ENCODE data around the gene MAP3K3.
"Not testable (repeated sequence)": the region's sequence is repeated elsewhere in the genome, so short reads cannot be mapped to it uniquely, and the experiment has no call there.

Gene MAP3K3

DNA sequence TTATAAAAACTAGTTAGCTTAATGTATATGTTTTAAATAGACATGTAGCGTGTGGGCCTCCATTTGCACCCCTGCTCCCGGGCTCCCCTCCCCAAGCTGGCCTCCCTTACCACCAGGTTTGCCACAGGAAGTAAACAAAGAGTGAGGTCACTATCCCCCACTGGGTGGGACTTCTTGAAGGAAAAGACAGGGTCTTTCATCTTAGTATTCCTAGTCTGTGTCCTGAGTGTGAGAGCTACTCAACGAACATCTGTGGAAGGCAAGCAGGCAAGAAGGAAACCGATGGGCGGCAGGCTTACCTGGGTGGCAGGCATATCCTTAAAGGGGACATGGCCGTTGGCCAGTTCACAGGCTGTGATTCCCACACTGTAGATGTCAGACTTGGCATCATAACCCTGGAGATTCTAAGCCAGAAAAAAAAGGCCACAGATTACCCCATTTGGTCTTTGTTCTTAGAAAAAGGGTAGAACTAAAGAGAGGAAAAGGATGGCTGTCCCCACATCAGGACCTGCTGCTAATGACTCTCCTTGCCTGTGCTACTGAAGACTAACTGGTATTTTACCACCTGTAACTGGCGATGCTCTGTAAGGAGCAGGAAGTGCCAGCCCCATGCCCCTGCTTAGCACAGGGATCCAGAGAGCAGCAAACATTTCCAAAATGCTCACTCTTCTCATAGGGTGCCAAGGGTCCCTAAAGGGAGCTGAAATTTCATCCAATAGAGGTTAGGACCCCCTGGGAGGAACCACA lies 84.3 kb downstream of the MAP3K3 start:
- peak in 1 of 5 experiments; percentile 29 for DNase-seq

DNA sequence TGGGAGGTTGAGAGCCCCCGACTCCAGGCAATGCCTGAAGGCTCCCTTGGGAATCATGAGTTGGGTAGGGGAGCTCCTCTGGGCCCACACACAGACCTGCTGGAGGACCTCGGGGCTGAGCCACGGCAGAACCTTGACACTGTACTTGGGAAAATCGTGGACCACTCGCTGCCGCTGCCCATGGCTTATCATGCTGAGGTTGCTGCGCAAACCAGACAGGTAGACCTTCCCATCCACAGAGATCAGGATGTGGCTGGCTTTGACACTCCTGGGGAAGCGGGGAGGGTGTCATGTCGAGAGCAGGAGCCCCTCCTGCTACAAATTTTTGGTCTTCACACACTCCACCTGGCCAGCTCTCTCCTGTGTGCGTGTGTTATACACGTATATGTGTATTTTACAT lies 84.9 kb downstream of the MAP3K3 start:
- peak in 1 of 5 experiments; percentile 70 for DNase-seq

DNA sequence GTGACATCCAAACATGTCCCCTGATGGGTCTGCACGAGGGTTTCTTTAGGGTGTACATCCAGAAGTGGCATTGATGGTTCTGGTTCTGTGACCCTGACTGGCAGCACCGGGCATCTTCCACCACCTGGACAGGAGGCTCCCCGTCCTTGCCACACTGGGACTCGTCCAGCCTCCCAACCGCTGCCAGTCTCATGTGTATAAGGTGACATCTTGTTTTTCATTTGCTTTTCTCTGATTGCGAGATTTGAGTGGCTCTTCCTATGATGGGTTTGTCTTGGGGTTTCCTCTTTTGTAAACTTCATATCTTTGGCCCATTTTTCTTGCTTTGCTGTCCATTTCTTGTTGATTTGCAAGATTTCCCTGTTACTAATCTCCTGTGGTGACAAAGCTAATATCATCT lies 86.9 kb downstream of the MAP3K3 start:
- no peak for DNase-seq

DNA sequence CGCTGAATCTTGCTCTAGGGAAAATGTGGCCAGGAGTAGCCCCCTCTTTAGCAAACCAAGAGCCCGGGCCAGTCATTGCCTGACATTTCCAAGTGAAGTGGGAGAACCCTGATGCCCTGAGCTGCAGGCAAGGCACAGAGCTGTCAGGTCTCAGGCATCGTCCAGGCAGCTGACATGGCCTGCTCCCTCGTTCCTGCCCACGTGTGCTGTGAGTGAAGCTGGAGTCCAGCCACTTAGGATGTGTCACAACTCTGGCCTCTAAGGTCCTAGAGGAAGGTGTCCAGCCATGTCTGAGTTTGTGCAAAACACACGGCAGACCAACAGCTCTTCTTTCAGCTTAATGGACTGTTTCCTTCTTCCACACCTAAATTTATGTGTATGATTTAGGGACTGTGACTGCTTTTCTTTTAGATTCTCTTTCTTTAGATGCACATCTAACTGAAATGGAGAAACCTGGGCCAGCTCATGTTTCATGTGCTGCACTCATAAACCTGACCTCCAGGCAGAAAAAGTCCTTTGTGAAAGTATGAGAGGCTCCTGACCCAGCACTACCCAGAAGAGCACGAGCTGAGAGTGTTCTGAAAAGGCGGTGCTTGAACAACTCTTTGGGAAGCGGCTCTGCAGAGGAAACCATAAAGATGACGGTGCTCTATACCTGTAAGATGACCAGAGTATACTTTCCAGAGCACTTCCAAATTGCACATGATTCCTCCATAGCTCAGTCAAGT lies 92.5 kb downstream of the MAP3K3 start:
- no peak for DNase-seq

DNA sequence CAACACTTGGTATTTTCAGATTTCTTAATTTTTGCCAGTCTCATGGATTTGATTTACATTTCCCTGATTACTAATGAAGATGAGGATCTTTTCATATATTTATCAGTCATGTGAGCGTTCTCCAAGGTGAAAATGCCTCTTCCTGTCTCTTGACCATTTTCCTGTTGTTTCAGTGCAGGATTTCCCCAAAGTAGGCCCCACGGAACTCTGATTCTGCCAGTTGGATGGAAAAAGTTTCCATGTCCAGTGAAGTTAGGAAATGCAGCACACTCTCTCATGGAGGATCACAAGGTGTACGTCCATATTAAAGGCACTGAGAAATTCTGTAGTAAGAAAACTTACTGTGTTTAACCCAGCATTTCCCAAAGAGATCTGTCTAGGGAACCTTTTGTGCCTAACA lies 94.2 kb downstream of the MAP3K3 start:
- no peak for DNase-seq

DNA sequence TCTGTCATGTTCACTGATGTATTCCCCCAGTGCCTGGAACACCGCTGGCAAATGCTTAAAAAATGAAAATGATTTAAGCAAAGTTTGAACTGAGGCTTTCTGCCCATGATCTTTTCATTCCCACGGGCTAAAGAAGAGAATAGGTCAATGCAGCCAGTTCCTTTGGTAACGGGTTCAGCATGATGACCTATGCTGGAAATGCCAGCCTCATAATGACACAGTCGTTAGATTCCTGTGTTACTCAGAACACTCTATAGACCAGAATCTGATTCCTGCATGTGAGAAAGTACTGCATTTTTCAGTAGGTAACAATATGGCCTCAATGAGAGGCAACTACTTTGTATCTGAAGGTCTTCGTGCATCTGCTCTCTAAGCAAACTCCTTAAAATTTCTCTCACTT lies 96.8 kb downstream of the MAP3K3 start:
- DNase-seq: no peak

DNA sequence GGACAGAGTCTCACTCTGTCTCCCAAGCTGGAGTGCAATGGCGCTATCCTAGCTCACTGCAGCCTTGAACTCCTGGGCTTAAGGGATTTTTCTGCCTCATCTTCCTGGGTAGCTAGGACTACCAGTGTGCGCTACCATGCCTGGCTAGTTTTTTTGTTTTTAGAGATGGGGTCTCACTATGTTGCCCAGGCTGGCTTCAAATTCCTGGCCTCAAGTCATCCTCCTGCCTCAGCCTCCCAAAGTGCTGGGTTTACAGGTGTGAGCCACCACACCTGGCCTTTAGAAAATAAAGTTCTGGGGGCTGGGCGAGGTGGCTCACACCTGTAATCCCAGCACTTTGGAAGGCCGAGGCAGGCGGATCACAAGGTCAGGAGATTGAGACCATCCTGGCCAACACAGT lies 98.0 kb downstream of the MAP3K3 start:
- not testable (repeated sequence) for DNase-seq

DNA sequence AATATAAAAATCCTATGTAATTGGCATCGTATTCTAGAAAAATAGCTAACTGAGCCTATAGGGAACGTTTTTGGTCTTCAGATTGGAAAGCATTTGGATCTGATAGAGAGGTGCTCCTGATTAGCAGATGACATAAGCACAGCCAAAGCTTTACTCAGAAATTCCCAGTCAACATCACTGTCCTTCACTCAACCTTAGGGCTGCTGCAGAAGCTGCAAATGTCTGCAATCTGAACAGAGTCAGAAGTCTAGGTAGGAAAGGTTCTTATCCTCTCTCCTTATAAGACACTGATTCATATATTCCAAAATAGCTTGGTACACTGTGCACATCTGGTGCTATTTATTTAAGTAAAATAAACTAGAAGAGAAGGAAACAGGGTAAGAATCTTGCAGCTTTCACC lies 100.2 kb downstream of the MAP3K3 start:
- no peak for DNase-seq

DNA sequence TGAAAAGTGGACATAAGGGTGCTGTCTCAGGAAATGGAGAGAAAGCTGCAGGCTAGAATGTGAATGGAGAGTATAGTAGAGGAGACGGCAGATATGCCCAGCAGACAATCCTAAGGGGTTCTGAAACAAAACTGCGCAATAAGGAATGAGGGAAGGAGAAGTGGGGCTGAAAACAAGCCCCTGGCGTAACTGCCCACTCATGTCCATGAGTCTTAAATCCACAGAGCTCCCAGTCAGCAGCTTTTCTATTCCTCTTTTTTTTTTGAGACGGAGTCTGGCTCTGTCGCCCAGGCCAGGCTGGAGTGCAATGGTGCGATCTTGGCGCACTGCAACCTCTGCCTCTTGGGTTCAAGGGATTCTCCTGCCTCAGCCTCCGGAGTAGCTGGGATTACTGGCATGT lies 113.5 kb downstream of the MAP3K3 start:
- DNase-seq: no peak

DNA sequence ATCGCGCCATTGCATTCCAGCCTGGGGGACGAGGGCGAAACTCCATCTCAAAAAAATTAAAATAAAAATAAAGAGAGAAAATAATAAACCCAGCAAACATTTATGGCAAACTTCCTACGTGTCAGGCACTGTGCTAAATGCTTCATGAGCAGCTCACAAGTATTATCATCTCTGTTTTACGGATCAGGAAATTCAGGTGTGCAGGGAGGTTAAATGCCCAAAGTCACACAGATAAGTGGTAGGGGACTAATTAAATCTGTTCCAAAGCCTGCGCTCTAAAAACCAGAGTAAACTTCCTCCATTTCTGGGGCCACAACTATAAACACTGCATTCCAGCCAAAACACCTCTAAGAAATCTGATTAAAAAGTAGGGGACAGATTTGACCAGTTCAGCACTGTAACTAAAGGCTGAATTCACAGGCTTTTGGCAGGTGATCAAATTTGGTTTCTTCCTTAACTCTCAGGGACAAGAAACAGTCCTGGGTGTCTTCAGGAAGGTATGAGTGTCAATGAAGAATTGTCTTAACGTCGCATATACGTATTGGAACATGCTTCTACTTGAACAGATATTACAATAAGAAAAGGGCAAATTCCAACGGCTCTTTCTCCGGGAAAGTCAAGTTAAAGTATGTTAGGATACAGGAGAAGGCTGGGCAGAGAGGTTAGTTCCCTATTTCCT lies 118.4 kb downstream of the MAP3K3 start:
- DNase-seq: peak in 1 of 5 experiments; percentile 21

DNA sequence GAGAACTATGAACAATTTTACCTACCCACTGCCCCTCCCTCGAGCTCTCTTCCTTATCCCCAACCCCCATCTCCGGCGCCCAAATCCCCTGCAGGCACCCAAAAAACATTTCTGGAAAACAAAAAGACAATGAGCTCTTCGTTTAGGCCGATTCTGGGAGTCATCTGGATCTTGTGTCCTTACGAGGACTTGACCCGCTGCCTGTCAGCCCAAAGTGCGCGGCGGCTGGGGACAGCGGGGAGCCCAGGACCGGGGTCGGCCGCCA lies 118.9 kb downstream of the MAP3K3 start:
- no peak for DNase-seq

DNA sequence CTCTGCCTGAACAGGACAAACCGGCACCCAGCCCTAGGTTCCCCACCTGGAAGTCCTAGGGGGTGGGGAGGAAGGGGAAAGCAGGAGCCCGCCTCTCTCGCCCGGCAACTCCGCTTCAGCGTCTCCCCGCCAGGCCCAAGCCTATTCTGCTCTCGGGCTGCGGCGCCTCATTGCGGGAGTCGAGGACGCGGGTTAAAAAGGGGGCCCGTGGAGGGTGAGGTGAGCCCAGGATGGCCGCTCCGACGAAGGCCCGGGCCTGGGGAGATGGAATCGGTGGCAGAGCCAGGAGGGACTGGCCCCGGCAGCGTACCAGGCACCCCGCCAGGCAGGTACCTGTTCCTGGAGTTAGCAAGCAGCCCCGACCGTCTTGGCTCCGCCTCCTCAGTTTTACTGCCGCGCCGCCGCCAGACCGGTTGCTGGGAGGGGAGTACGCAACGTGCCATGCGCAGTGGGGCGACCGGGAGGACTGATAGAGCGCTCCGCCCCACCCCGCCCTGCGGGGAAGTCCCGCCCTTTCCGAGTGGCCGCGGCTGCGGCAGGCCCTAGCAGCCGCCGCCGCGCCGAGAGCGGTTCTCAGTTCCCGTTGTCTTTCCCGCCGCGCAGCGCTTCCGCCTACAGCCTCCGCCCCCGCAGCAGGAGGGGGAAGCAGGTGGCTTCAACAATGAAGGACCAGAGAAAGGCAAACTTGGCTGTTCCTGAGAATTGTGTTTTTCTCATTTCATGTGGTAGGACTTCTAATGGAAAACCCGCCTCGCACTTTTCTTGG lies 119.4 kb downstream of the MAP3K3 start, which contains the start of gene STRADA:
Gene STRADA, minus strand, starts transcription at position 392 of the 766 bp plus-strand sequence. CDS start 13,430 bp downstream, outside the sequence.
- DNase-seq: peak; percentile 97 to 99 (median 98)

Data from T-helper 2 cell (primary cell).